H9 (cell line): ENCODE results near the gene VOPP1. TPM values are rescaled to one million over a fixed set of nuclear protein-coding genes. Genes with fewer than 3 reads are reported as not detected.

Source experiments
- DNase-seq: peaks from one replicate; pipeline ENCODE4 v3.0.0-alpha.2; 2017
- H2AFZ ChIP-seq: one replicate; pipeline ENCODE4 v1.6.1; 2013; ENCODE audit warnings: mild to moderate bottlenecking, low read length, control low read depth, moderate library complexity
- H2AK5ac ChIP-seq: 2 replicates; pipeline ENCODE4 v1.6.1; 2013; ENCODE audit warnings: low read length, control low read depth, mixed read lengths; ENCODE audit not compliant: insufficient read length
- H2BK120ac ChIP-seq: one replicate; pipeline ENCODE4 v1.6.1; 2013; ENCODE audit warnings: low read depth, mild to moderate bottlenecking, low read length, control low read depth, inconsistent platforms; ENCODE audit not compliant: poor library complexity, severe bottlenecking
- H2BK12ac ChIP-seq: 2 replicates; pipeline ENCODE4 v1.6.1; 2013; ENCODE audit warnings: low read length, control low read depth, mixed read lengths, low read depth; ENCODE audit not compliant: insufficient read length
- H2BK15ac ChIP-seq: 2 replicates; pipeline ENCODE4 v1.6.1; 2013; ENCODE audit warnings: low read depth, low read length, control low read depth
- H2BK20ac ChIP-seq: one replicate; pipeline ENCODE4 v1.6.1; 2013; ENCODE audit warnings: low read depth, mild to moderate bottlenecking, low read length, control low read depth, inconsistent platforms; ENCODE audit not compliant: poor library complexity, severe bottlenecking
- H2BK5ac ChIP-seq: 2 replicates; pipeline ENCODE4 v1.6.1; 2013; ENCODE audit warnings: low read length, control low read depth, mixed read lengths; ENCODE audit not compliant: insufficient read length
- H3K14ac ChIP-seq: 2 replicates; pipeline ENCODE4 v1.6.1; 2013; ENCODE audit warnings: low read length, control low read depth; ENCODE audit not compliant: insufficient read depth
- H3K18ac ChIP-seq: 2 replicates; pipeline ENCODE4 v1.6.1; 2013; ENCODE audit warnings: low read depth, mild to moderate bottlenecking, mixed read lengths, low read length, control low read depth; ENCODE audit not compliant: insufficient read length
- H3K23ac ChIP-seq: 2 replicates; pipeline ENCODE4 v1.6.1; 2013; ENCODE audit warnings: low read length, control low read depth, mixed read lengths, low read depth; ENCODE audit not compliant: insufficient read length
- H3K23me2 ChIP-seq: 2 replicates; pipeline ENCODE4 v1.6.1; 2013; ENCODE audit warnings: low read depth, mild to moderate bottlenecking, mixed read lengths, low read length, control low read depth; ENCODE audit not compliant: insufficient read length, poor library complexity, severe bottlenecking
- H3K27ac ChIP-seq: 2 replicates; pipeline ENCODE4 v1.5.1; 2013; ENCODE audit warnings: low read length, control low read depth, mixed read lengths, low read depth; ENCODE audit not compliant: insufficient read length
- H3K27me3 ChIP-seq: 2 replicates; pipeline ENCODE4 v1.6.1; 2013; ENCODE audit warnings: low read length, control low read depth, inconsistent platforms; ENCODE audit not compliant: insufficient read depth
- H3K4ac ChIP-seq: 2 replicates; pipeline ENCODE4 v1.6.1; 2013; ENCODE audit warnings: low read depth, mild to moderate bottlenecking, control low read depth, inconsistent platforms, low read length, moderate library complexity
- H3K4me1 ChIP-seq: 2 replicates; pipeline ENCODE4 v1.6.1; 2013; ENCODE audit warnings: low read length, control low read depth, inconsistent platforms; ENCODE audit not compliant: insufficient read depth
- H3K4me2 ChIP-seq: 2 replicates; pipeline ENCODE4 v1.6.1; 2013; ENCODE audit warnings: low read length, control low read depth, mixed read lengths; ENCODE audit not compliant: insufficient read length, insufficient read depth
- H3K56ac ChIP-seq: 2 replicates; pipeline ENCODE4 v1.6.1; 2013; ENCODE audit warnings: low read depth, mild to moderate bottlenecking, mixed read lengths, low read length, control low read depth; ENCODE audit not compliant: insufficient read length
- H3K79me1 ChIP-seq: 2 replicates; pipeline ENCODE4 v1.6.1; 2013; ENCODE audit warnings: low read depth, mild to moderate bottlenecking, moderate library complexity, low read length, control low read depth, inconsistent platforms; ENCODE audit not compliant: insufficient read depth, poor library complexity, severe bottlenecking
- H3K79me2 ChIP-seq: 2 replicates; pipeline ENCODE4 v1.6.1; 2013; ENCODE audit warnings: low read length, control low read depth, inconsistent platforms; ENCODE audit not compliant: insufficient read depth
- H3K9ac ChIP-seq: 2 replicates; pipeline ENCODE4 v1.6.1; 2013; ENCODE audit warnings: low read length, control low read depth, mixed read lengths; ENCODE audit not compliant: insufficient read length; ENCODE audit errors: extremely low read depth
- H3K9me3 ChIP-seq: one replicate; pipeline ENCODE4 v1.6.1; 2013; ENCODE audit warnings: low read depth, low read length, inconsistent platforms; ENCODE audit not compliant: control insufficient read depth
- H3T11ph ChIP-seq: one replicate; pipeline ENCODE4 v1.6.1; 2013; ENCODE audit warnings: mild to moderate bottlenecking, low read length, control low read depth, inconsistent platforms
- H4K20me1 ChIP-seq: one replicate; pipeline ENCODE4 v1.6.1; 2013; ENCODE audit not compliant: control insufficient read depth, insufficient read length, insufficient read depth
- H4K5ac ChIP-seq: 2 replicates; pipeline ENCODE4 v1.6.1; 2013; ENCODE audit warnings: low read depth, mild to moderate bottlenecking, mixed read lengths, low read length, control low read depth; ENCODE audit not compliant: insufficient read length
- H4K8ac ChIP-seq: replicated peaks from 2 replicates; pipeline ENCODE4 v1.6.1; 2013; ENCODE audit warnings: low read length, control low read depth, mixed read lengths, low read depth; ENCODE audit not compliant: insufficient read length
- H4K91ac ChIP-seq: 2 replicates; pipeline ENCODE4 v1.6.1; 2013; ENCODE audit warnings: low read depth, mild to moderate bottlenecking, moderate library complexity, mixed read lengths, low read length, control low read depth; ENCODE audit not compliant: insufficient read length
- H3K27ac Mint-ChIP-seq, 3 experiments: 2 replicates in 2 of 3; 3 replicates in 1 of 3; pipeline ENCODE4 v1.8.0; 2020 to 2021; ENCODE audit warnings: mixed read lengths in 3 of 3, mild to moderate bottlenecking in 1 of 3, moderate library complexity in 1 of 3
- H3K27me3 Mint-ChIP-seq: 2 replicates; pipeline ENCODE4 v1.8.0; 2021; ENCODE audit warnings: low read depth, mild to moderate bottlenecking, moderate library complexity, mixed read lengths
- H3K36me3 Mint-ChIP-seq, 3 experiments: 2 replicates in 2 of 3; 3 replicates in 1 of 3; pipeline ENCODE4 v1.8.0; 2020 to 2021; ENCODE audit warnings: low read depth in 3 of 3, mixed read lengths in 3 of 3; ENCODE audit not compliant: insufficient read depth in 1 of 3
- H3K4me1 Mint-ChIP-seq, 2 experiments: 2 replicates each; pipeline ENCODE4 v1.8.0; 2020; ENCODE audit warnings: mixed read lengths in 2 of 2
- H3K4me3 Mint-ChIP-seq, 2 experiments: 2 replicates in 1 of 2; 3 replicates in 1 of 2; pipeline ENCODE4 v1.8.0; 2020 to 2021; ENCODE audit warnings: mild to moderate bottlenecking in 2 of 2, mixed read lengths in 2 of 2, moderate library complexity in 1 of 2
- H3K9me3 Mint-ChIP-seq, 2 experiments: 2 replicates in 1 of 2; 3 replicates in 1 of 2; pipeline ENCODE4 v1.8.0; 2020; ENCODE audit warnings: mild to moderate bottlenecking in 2 of 2, mixed read lengths in 2 of 2, moderate library complexity in 1 of 2
- WGBS: extraction: QIAGEN DNeasy Blood & Tissue Kit; methylation state at CpG from one replicate; pipeline ENCODE4 v1.1.7; 2013; ENCODE audit warnings: missing lambda C conversion rate, low lambda C conversion rate, mixed read lengths; ENCODE audit not compliant: insufficient read length; ENCODE audit errors: extremely low coverage; 5-methylcytosine and 5-hydroxymethylcytosine counted together
- total RNA-seq: library from RNA; stranded (reverse); gene quantifications from 2 replicates; pipeline ENCODE4 v1.2.1, GENCODE V29; 2021
- TF ChIP-seq, protein P1 (sequence below): fragments of 200-600 bp; sonication (generic); conservative IDR thresholded peaks from 3 replicates; pipeline ENCODE4 v1.8.0; 2021; ENCODE audit warnings: antibody characterized with exemption, mild to moderate bottlenecking

The VOPP1 gene
- total RNA-seq, 1 experiment from 2014 or later, result 55.7 TPM

DNA sequence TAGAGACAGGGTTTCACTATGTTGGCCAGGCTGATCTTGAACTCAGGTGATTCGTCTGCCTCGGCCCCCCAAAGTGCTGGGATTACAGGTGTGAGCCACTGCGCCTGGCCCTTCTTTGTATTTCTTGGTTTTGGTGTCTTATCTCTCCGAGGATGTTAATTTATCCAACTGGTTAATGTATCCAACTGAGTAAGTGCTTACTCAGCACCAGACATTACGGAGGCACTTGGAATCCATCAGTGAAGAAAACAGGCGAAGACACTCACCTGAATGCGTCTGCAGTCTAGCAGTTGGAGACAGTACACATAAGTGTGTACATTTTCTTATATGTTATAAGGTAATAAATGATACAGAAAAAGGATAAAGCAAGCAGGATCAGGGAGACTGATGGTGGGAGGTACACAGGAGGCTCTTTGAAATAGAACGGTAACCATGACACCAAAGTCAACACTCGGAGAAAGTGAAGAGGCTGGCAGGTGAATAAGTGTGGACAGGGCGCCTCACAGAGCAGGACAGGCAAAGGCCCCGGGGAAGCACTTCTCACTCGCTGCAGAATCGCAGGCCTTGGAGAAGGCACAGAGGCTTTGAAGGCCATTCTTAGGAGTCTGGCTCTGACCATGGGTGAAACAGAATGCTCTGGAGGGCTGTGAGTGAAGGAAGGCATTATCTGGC lies 134.1 kb downstream of the VOPP1 start:
- Histone ChIP-seq H3K27me3 (no peaks in the 10 kb centered on the region), H3K56ac (no peak overlapping the region), H4K8ac (no peak overlapping the region), H2AK5ac (no peak overlapping the region), H3K23ac (no peak overlapping the region), H3K4ac (no peak overlapping the region), H2BK12ac (no peak overlapping the region), H3K79me1 (no peaks in the 10 kb centered on the region), H3K18ac (no peak overlapping the region), H2BK5ac (no peak overlapping the region), H2BK20ac (no peak overlapping the region), H3K27ac (no peak overlapping the region), H3K23me2 (no peaks in the 10 kb centered on the region), H4K91ac (no peak overlapping the region), H2BK120ac (no peak overlapping the region), H3K9ac (no peak overlapping the region), H2AFZ (no peak overlapping the region), H4K5ac (no peak overlapping the region), H3K9me3 (no peaks in the 10 kb centered on the region), H3K79me2 (no peaks in the 10 kb centered on the region), H3K4me1 (no peaks in the 10 kb centered on the region), H4K20me1 (no peaks in the 10 kb centered on the region), H3T11ph (no peak overlapping the region), H3K4me2 (no peak overlapping the region), H3K14ac (no peak overlapping the region), H2BK15ac (no peak overlapping the region)
- Mint-ChIP-seq H3K4me1 (peaks cover 6 to 7% of the 10 kb centered on the region in 2 experiments; a peak in 3 of 4 replicates), H3K9me3 (no peaks in the 10 kb centered on the region), H3K36me3 (no peaks in the 10 kb centered on the region), H3K27me3 (peaks cover 3% of the 10 kb centered on the region; the same call in 1 of the 2 replicates), H3K27ac (peak overlapping the region in 2 of 3 experiments; percentile 40 to 54; a peak in 3 of 7 replicates), H3K4me3 (no peak overlapping the region)
- TF ChIP-seq, protein P1, sequence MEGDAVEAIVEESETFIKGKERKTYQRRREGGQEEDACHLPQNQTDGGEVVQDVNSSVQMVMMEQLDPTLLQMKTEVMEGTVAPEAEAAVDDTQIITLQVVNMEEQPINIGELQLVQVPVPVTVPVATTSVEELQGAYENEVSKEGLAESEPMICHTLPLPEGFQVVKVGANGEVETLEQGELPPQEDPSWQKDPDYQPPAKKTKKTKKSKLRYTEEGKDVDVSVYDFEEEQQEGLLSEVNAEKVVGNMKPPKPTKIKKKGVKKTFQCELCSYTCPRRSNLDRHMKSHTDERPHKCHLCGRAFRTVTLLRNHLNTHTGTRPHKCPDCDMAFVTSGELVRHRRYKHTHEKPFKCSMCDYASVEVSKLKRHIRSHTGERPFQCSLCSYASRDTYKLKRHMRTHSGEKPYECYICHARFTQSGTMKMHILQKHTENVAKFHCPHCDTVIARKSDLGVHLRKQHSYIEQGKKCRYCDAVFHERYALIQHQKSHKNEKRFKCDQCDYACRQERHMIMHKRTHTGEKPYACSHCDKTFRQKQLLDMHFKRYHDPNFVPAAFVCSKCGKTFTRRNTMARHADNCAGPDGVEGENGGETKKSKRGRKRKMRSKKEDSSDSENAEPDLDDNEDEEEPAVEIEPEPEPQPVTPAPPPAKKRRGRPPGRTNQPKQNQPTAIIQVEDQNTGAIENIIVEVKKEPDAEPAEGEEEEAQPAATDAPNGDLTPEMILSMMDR, result no peak
- no peak for DNase-seq
- WGBS, result no CpG with 5 or more reads among the region's 13 CpGs
